22Rv1 (cell line): ENCODE data around the gene ZCCHC3.

Experiments used
- H3K27ac ChIP-seq: fragments of 450-650 bp; 2 replicates; pipeline ENCODE4 v1.5.1; 2017
- ZFX ChIP-seq: fragments of 450-650 bp; IDR thresholded peaks from 2 replicates; pipeline ENCODE4 v1.6.1; 2017; ENCODE audit warnings: antibody characterized with exemption, borderline replicate concordance
- TF ChIP-seq, protein P1 (sequence below): fragments of 450-650 bp; IDR thresholded peaks from 2 replicates; pipeline ENCODE4 v1.5.1; 2017; ENCODE audit warnings: mild to moderate bottlenecking

ZCCHC3 gene

DNA sequence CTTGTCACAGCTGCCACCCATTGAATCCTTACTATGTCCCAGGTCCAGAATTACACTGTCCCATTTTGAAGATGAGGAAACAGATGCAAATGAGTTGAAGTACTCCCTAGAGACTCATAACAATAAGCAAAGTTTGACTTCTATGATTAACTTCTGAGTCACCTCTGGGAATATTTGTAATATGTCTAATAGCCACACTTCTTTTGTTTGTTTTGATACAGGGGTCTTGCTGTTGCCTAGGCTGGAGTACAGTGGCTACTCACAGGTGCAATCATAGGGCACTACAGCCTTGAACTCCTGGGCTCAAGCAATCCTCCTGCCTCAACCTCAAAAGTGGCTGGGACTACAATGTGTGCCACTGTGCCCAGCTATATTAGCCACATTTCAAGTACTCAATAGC lies 16.6 kb downstream of the ZCCHC3 start:
- no peak overlapping the region for H3K27ac ChIP-seq
- TF ChIP-seq, protein P1, sequence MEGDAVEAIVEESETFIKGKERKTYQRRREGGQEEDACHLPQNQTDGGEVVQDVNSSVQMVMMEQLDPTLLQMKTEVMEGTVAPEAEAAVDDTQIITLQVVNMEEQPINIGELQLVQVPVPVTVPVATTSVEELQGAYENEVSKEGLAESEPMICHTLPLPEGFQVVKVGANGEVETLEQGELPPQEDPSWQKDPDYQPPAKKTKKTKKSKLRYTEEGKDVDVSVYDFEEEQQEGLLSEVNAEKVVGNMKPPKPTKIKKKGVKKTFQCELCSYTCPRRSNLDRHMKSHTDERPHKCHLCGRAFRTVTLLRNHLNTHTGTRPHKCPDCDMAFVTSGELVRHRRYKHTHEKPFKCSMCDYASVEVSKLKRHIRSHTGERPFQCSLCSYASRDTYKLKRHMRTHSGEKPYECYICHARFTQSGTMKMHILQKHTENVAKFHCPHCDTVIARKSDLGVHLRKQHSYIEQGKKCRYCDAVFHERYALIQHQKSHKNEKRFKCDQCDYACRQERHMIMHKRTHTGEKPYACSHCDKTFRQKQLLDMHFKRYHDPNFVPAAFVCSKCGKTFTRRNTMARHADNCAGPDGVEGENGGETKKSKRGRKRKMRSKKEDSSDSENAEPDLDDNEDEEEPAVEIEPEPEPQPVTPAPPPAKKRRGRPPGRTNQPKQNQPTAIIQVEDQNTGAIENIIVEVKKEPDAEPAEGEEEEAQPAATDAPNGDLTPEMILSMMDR, result no peak
- TF ChIP-seq ZFX, result no peak

DNA sequence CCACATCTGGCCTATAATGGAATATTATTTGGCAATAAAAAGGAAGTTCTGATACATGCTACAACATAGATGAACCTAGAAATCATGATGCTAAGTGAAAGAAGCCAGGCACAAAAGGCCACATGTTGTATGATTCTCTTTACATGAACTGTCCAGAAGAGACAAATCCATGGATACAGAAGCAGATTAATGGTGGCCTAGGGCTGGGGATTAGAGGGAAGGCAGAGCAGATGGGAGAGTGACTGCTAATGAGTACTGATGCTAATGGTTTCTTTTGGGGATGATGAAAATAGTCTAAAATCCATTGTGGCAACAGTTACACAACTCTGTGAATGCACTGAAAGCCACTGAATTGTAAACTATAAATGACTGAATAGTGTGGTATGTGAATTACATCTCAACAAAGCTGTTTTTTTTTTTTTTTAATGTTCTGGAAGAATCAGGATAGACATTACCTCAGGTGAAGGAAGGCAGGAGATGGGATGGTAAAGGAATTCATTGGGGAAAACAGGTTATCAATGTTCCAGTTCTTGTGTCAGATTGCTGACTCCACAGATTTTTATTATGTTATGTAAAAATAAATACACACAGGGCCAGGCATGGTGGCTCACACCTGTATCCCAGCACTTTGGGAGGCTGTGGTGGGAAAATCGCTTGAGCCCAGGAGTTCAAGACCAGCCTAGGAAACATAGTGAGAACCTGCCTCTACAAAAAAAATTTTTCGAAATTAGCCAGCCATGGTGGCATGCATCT lies 19.1 kb downstream of the ZCCHC3 start:
- TF ChIP-seq ZFX, result no peak
- TF ChIP-seq, protein P1, result no peak

DNA sequence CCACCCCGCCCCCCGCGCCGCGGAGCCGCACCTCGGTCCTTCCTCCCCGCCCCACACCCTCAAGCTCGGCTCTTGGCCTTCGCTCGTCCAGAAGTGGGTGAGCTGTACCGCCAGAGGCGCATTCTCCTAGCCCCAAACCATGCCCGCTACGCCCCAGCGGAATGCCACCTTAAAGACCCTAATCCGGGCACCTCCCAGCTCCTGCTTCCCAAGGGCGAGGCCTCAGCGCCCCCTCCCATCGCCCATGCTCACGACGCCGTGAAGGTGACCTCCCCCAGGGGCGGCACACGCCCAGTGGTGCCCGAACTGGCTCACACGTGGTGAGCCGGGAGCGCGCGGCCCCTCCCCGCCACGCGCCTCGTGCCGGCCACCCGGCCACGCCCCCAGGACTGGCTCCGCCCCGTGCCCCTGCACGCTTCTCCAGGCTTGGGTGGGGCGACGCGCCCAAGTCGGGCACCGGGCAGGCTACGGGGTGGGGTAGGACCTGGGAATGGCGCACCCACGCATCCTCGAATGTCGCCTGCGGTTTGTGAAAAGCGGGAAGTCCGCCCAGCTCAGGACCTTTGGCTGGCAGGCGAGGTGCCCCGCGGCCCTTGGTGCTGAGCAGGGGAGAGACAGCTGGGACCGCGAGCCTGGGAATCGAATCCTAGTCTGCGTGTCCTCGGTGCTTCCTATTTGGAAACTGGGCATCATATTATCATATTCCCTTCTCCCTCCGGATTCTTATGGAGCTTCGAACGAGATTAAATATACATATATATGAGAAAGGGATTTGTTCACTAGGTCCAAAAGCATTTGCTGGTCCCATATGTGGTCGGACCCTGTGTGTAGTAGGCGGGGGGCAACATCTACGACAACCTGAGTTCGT lies 27.0 kb downstream of the ZCCHC3 start:
- H3K27ac ChIP-seq, result peak overlapping the region; percentile 88
- TF ChIP-seq, protein P1, result peak; percentile 19; the same call in 1 of the 2 replicates
- TF ChIP-seq ZFX, result no peak

More for the DNA sequence above, 19.1 kb downstream of the ZCCHC3 start:
- H3K27ac ChIP-seq, result no peak overlapping the region

DNA sequence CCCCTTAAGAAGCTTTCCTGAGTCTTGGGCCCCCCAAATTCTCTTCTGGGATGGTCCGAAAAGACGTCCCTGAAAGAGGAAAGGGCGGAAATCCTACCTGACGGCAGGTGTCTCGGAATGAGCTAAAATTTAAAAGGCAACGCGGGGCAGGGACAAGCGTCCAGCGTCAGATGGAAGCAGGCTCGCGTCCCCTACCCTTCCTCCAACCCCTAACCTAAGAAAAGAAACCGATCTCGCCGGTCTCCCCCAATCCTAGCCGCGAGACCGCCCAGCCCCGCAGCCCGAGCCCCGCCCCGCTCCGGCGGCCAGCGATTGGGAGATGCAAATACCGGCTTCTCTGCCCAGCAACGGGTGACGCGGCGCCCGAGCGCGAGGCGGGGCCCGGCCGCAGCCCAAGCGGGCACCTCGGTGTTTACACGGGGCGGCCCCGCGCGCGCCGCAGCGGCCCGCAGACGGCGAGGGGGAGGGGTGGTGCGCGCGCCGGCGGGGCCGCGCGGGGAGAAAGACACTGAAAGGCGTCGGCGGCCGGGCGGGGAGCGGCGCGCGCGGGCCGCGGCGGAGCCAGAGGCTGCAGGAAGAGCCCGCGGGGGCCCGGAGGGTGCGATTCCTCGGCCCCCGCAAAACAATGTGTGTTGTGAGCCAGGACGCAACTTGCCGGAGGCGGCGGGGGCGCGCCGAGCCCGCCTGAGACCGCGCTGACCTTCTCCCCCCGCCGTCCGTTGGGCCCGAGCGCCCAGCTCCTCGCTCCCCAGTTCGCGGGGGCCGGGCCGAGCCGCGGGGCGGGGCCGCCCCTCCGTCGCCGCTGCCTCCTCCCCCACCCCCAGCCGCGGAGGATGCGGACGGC lies 27.9 kb downstream of the ZCCHC3 start, which contains the start of gene SOX12:
TSS of gene SOX12 (plus strand) at position 508 of the 844 bp plus-strand sequence. CDS start 373 bp downstream, outside the sequence.
- H3K27ac ChIP-seq, result peak within 1 kb of the TSS; percentile 88
- TF ChIP-seq, protein P1, result no peak
- TF ChIP-seq ZFX, result no peak

DNA sequence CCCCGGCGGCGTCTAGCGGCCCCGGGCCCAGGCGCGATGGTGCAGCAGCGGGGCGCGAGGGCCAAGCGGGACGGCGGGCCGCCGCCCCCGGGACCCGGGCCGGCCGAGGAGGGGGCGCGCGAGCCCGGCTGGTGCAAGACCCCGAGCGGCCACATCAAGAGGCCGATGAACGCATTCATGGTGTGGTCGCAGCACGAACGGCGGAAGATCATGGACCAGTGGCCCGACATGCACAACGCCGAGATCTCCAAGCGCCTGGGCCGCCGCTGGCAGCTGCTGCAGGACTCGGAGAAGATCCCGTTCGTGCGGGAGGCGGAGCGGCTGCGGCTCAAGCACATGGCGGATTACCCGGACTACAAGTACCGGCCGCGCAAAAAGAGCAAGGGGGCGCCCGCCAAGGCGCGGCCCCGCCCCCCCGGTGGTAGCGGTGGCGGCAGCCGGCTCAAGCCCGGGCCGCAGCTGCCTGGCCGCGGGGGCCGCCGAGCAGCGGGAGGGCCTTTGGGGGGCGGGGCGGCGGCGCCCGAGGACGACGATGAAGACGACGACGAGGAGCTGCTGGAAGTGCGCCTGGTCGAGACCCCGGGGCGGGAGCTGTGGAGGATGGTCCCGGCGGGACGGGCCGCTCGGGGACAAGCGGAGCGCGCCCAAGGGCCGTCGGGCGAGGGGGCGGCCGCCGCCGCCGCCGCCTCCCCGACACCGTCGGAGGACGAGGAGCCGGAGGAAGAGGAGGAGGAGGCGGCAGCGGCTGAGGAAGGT lies 28.7 kb downstream of the ZCCHC3 start:
- peak overlapping the region; percentile 88 for H3K27ac ChIP-seq
- no peak for TF ChIP-seq ZFX
- TF ChIP-seq, protein P1, result 0 out of 2 replicates have a peak, but pooled peaks have one; percentile 4

DNA sequence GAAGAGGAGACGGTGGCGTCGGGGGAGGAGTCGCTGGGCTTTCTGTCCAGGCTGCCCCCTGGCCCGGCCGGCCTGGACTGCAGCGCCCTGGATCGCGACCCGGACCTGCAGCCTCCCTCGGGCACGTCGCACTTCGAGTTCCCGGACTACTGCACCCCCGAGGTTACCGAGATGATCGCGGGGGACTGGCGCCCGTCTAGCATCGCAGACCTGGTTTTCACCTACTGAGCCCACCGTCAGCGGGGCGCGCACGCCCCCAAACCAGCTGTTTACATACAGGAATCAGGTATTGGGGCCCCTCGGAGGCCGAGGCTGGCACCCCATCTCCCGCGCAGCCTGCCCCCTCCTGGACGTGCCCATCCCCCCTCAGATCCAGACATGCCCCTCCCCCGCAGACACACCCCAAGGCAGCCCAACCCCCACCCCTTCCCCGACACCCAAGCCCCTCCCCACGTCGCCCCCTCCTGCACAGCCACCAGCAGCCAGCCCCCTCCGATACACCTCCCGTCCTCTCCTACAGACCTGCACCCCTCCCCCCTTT lies 29.3 kb downstream of the ZCCHC3 start:
- H3K27ac ChIP-seq, result peak overlapping the region; percentile 88
- no peak for TF ChIP-seq ZFX
- TF ChIP-seq, protein P1, result no peak
